Spleen (tissue), 13 donors: ENCODE results near the gene DLD. TPM values are rescaled to one million over a fixed set of nuclear protein-coding genes. Genes with fewer than 3 reads are reported as not detected.
A peak's percentile ranks its signal among the peaks of the same experiment; 100 is the strongest.

ENCODE experiments used
- DNase-seq: peaks from one replicate; pipeline ENCODE4 v3.0.0-alpha.2; 2020
- H3K27ac ChIP-seq, 8 donors: fragments of 200-600 bp; sonication (generic) in 7 of 8; 1 replicate in 4 of 8; 2 replicates in 4 of 8; pipeline versions ENCODE4 v1.5.0 to v1.8.0; 2016 to 2021; ENCODE audit warnings: inconsistent platforms in 4 of 8, mild to moderate bottlenecking in 4 of 8, moderate library complexity in 1 of 8
- H3K27me3 ChIP-seq, 7 donors: fragments of 200-600 bp; sonication (generic) in 6 of 7; replicated peaks in 1 of 7; 1 replicate in 4 of 7; 2 replicates in 3 of 7; pipeline versions ENCODE4 v1.5.0 to v1.8.0; 2016 to 2021; ENCODE audit warnings: inconsistent platforms in 3 of 7, mild to moderate bottlenecking in 1 of 7
- H3K36me3 ChIP-seq, 6 donors: fragments of 200-600 bp; sonication (generic) in 5 of 6; 1 replicate in 4 of 6; 2 replicates in 2 of 6; pipeline versions ENCODE4 v1.5.0 to v1.8.0; 2016 to 2021; ENCODE audit warnings: inconsistent platforms in 2 of 6
- H3K4me1 ChIP-seq, 6 donors: fragments of 200-600 bp; sonication (generic) in 5 of 6; 1 replicate in 3 of 6; 2 replicates in 3 of 6; pipeline versions ENCODE4 v1.5.0 to v1.8.0; 2016 to 2021; ENCODE audit warnings: inconsistent platforms in 3 of 6
- H3K4me3 ChIP-seq, 8 donors: fragments of 200-600 bp; sonication (generic) in 7 of 8; 1 replicate in 4 of 8; 2 replicates in 4 of 8; pipeline versions ENCODE4 v1.5.0 to v1.8.0; 2016 to 2021; ENCODE audit warnings: inconsistent platforms in 4 of 8, mild to moderate bottlenecking in 4 of 8, moderate library complexity in 2 of 8
- H3K9me3 ChIP-seq, 8 donors: fragments of 200-600 bp; sonication (generic) in 7 of 8; 1 replicate in 4 of 8; 2 replicates in 4 of 8; pipeline versions ENCODE4 v1.5.0 to v1.8.0; 2016 to 2021; ENCODE audit warnings: inconsistent platforms in 4 of 8
- POLR2A ChIP-seq, 3 donors: fragments of 450-650 bp; IDR thresholded peaks; one replicate each; pipeline ENCODE4 v1.5.1; 2017; ENCODE audit warnings: antibody characterized with exemption in 3 of 3, mild to moderate bottlenecking in 1 of 3
- POLR2AphosphoS5 ChIP-seq, 3 donors: sonication (generic); formaldehyde crosslinking; IDR thresholded peaks; one replicate each; pipeline ENCODE4 v1.5.1; 2017; ENCODE audit warnings: antibody characterized with exemption in 3 of 3
- WGBS, 5 donors: extraction: QIAGEN DNeasy Blood & Tissue Kit in 3 of 5; methylation state at CpG; one replicate each; pipeline versions ENCODE4 v1.1.5 to v1.1.7; 2013 to 2018; 5-methylcytosine and 5-hydroxymethylcytosine counted together
- intact Hi-C: fragments of 100-400 bp; cut with DNase I; formaldehyde crosslinking; loops from one replicate; pipeline ENCODE4 v1.15.0; 2023; ENCODE audit warnings: low total_unique reads
- long read RNA-seq, 2 donors: transcript quantifications; one replicate each; lab custom pipeline, GENCODE V29; 2026
- polyA plus RNA-seq, 3 donors: library from polyadenylated mRNA; stranded (reverse); fragments of 200-250 nt; gene quantifications; one replicate each; pipeline ENCODE4 v1.2.1, GENCODE V29; 2013
- total RNA-seq, 7 donors: library from RNA; depleted of rRNA in 3 of 7; stranded (reverse); fragments of >200 nt in 3 of 7; fragmentation: NEBNext Ultra II Directional in 4 of 7; extraction: Animal tissue kit (Norgen Biotek cat#: 25700) in 4 of 7; gene quantifications; one replicate each; pipeline versions ENCODE4 v1.1.0 to v1.2.1, GENCODE V29; 2016 to 2021
- TF ChIP-seq, protein P1 (sequence below), 11 experiments: fragments of 200-600 bp in 7 of 11; fragments of 450-650 bp in 4 of 11; sonication (generic) in 4 of 11; IDR thresholded peaks in 8 of 11; conservative IDR thresholded peaks in 3 of 11; 1 replicate in 7 of 11; 2 replicates in 4 of 11; pipeline versions ENCODE4 v1.4.0 to v1.8.0; 2016 to 2021; ENCODE audit warnings: antibody characterized with exemption in 11 of 11, inconsistent platforms in 4 of 11, mild to moderate bottlenecking in 1 of 11
- donor health status: healthy with polysubstance abuse.
- donor health status: DM: no; HTN: no; CAD: no; lungs with moderate emphysema.
- donor health status: DM: no; HTN: no; CAD: no.
- donor health status: Bipolar disorder and iron deficiency.
- donor health status: healthy.
- donor health status: DM: no; HTN: no; CAD: no.
- donor health status: DM: yes; HTN: yes; CAD: no.

Gene DLD, protein sequence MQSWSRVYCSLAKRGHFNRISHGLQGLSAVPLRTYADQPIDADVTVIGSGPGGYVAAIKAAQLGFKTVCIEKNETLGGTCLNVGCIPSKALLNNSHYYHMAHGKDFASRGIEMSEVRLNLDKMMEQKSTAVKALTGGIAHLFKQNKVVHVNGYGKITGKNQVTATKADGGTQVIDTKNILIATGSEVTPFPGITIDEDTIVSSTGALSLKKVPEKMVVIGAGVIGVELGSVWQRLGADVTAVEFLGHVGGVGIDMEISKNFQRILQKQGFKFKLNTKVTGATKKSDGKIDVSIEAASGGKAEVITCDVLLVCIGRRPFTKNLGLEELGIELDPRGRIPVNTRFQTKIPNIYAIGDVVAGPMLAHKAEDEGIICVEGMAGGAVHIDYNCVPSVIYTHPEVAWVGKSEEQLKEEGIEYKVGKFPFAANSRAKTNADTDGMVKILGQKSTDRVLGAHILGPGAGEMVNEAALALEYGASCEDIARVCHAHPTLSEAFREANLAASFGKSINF
- total RNA-seq (100 to 1,000 TPM in 3 of 7 donors, 10 to 100 TPM in 4; 54.4 to 114 (median 65.7) TPM), polyA plus RNA-seq (10 to 100 TPM; 19.6 to 29.4 (median 22.3) TPM)
- long read RNA-seq, donor 1, transcript DLD-201 (14 exons, 3,755 nt) = major isoform, 15 of 306 reads
- long read RNA-seq, donor 1, partial matches to known transcripts = 185 of 306 reads
- long read RNA-seq, donor 1, other reads (novel, unspliced or antisense) = 105 of 306 reads
- long read RNA-seq, donor 2, transcript DLD-201 (14 exons, 3,755 nt) = major isoform, 19 of 39 reads
- long read RNA-seq, donor 2, partial matches to known transcripts = 16 of 39 reads
- long read RNA-seq, donor 2, other reads (novel, unspliced or antisense) = 0 of 39 reads

DNA sequence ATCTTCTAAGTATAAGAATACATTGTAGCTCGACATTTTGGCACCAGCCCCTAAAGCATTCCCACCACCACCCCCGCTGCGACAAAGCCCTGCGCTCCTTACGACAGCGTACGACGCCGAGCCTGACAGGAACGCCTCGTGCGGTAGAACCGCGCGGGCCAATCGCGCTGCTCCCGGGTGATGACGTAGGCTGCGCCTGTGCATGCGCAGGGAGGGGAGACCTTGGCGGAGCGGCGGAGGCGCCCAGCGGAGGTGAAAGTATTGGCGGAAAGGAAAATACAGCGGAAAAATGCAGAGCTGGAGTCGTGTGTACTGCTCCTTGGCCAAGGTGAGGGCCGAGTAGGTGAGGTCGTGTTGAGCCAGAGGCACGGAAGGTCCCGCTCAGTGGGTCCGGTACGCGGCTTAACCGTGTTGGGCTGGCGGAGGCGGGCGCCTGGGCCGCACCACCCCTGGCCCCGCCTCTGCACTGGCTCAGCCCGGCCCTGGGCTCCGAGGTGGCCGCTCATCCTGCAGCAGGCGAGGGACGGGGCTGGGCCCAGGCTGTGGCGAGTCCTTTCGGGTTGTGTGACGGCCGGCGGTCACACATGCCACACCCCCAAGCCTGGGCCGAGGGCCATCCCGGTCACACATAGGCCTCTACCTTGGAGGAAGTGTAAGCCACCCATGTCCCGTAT, at the start of gene DLD:
TSS of gene DLD (plus strand) at position 222 of the 674 bp plus-strand sequence. CDS start at position 290, 68 bp downstream.
- TF ChIP-seq, protein P1, sequence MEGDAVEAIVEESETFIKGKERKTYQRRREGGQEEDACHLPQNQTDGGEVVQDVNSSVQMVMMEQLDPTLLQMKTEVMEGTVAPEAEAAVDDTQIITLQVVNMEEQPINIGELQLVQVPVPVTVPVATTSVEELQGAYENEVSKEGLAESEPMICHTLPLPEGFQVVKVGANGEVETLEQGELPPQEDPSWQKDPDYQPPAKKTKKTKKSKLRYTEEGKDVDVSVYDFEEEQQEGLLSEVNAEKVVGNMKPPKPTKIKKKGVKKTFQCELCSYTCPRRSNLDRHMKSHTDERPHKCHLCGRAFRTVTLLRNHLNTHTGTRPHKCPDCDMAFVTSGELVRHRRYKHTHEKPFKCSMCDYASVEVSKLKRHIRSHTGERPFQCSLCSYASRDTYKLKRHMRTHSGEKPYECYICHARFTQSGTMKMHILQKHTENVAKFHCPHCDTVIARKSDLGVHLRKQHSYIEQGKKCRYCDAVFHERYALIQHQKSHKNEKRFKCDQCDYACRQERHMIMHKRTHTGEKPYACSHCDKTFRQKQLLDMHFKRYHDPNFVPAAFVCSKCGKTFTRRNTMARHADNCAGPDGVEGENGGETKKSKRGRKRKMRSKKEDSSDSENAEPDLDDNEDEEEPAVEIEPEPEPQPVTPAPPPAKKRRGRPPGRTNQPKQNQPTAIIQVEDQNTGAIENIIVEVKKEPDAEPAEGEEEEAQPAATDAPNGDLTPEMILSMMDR (IDR thresholded peaks at IDR 0.05 in 8 of 11, conservative IDR thresholded peaks at IDR 0.05 in 3 of 11) = peak in 5 of 11 experiments; percentile 2 to 41 (median 22)
- TF ChIP-seq POLR2AphosphoS5 (IDR thresholded peaks at IDR 0.05) (peak; percentile 99), POLR2A (IDR thresholded peaks at IDR 0.05) (peak; percentile 60 to 76 (median 62))
- Histone ChIP-seq H3K9me3 (no peaks in the 10 kb centered on the region), H3K27me3 (peaks cover 0 to 5% (median 0%) of the 10 kb centered on the region in 7 donors), H3K36me3 (peaks cover 0 to 31% (median 6%) of the 10 kb centered on the region in 6 donors), H3K4me1 (peaks cover 30 to 57% (median 49%) of the 10 kb centered on the region in 6 donors), H3K4me3 (peak within 1 kb of the TSS; percentile 57 to 83 (median 69)), H3K27ac (peak within 1 kb of the TSS; percentile 94 to 99 (median 98))
- WGBS, 5 donors = 0 to 1% (median 0%) methylated on average over 40 to 55 of the region's 55 CpGs
- intact Hi-C loops = no loop called here
- peak; percentile 99 for DNase-seq

DNA sequence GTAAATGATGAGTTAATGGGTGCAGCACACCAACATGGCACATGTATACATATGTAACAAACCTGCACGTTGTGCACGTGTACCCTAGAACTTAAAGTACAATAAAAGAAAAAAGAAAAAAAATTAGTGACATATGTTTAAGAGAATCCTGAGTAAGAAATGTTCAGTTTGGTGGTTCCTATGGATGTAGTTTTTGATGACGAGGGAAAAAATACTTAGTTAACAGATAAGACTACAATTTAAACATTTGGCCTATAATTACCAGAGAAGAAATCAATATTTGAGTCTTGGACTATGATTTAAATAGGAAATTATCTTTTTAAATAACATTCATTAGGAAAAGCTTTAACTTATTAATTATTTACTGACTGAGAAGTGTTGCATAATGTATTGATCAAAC, 48.8 kb upstream of the DLD start:
- intact Hi-C loops = no loop called here
- Histone ChIP-seq H3K4me1 (no peaks in the 10 kb centered on the region), H3K36me3 (no peaks in the 10 kb centered on the region), H3K27ac (no peak overlapping the region), H3K4me3 (no peak overlapping the region), H3K27me3 (peaks cover 0 to 4% (median 0%) of the 10 kb centered on the region in 7 donors), H3K9me3 (peaks cover 0 to 3% (median 0%) of the 10 kb centered on the region in 8 donors)
- WGBS, 5 donors = 89 to 98% (median 94%) methylated on average over 3 of the region's 3 CpGs
- TF ChIP-seq POLR2A (IDR thresholded peaks at IDR 0.05) (no peak), POLR2AphosphoS5 (IDR thresholded peaks at IDR 0.05) (no peak)
- TF ChIP-seq, protein P1 (IDR thresholded peaks at IDR 0.05 in 8 of 11, conservative IDR thresholded peaks at IDR 0.05 in 3 of 11) = no peak
- DNase-seq = no peak

DNA sequence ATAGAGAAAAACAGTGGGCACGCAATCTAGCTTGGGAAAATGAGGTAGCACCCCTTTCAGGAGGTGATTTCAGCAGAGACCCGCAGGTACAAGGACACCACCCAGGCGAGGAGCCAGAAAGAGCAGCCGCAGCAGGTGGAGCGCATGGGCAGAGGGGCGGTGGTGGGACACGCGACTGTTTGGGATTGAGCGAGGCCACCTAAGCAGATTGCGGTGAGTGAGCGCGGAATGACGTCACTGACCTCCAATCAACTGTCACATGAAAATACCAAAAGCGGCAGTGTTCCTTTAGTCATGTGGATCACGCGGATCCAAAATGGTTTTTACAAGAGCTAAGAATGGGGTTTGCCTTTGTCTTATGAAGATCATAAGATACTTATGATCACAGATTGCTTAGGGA, 47.8 kb upstream of the DLD start:
- TF ChIP-seq POLR2A (IDR thresholded peaks at IDR 0.05) = no peak
- TF ChIP-seq POLR2AphosphoS5 (IDR thresholded peaks at IDR 0.05) = no peak
- TF ChIP-seq, protein P1 (IDR thresholded peaks at IDR 0.05 in 8 of 11, conservative IDR thresholded peaks at IDR 0.05 in 3 of 11) = no peak
- no peaks in the 10 kb centered on the region for H3K36me3 ChIP-seq
- no peaks in the 10 kb centered on the region for H3K4me1 ChIP-seq
- 93 to 96% (median 94%) methylated on average over 16 of the region's 16 CpGs for WGBS, 5 donors
- peaks cover 0 to 3% (median 0%) of the 10 kb centered on the region in 7 donors for H3K27me3 ChIP-seq
- peaks cover 0 to 3% (median 0%) of the 10 kb centered on the region in 8 donors for H3K9me3 ChIP-seq
- no peak overlapping the region for H3K27ac ChIP-seq
- DNase-seq = no peak
- intact Hi-C loops = no loop called here
- H3K4me3 ChIP-seq = no peak overlapping the region
